HFF-Myc (cell line): ENCODE data around the gene NEB.

ENCODE experiments used
- DNase-seq: peaks from one replicate; pipeline ENCODE4 v3.0.0-alpha.2; 2011; ENCODE audit warnings: low read depth; ENCODE audit errors: extremely low read depth
- H3K4me3 ChIP-seq: replicated peaks from 2 replicates; pipeline ENCODE4 v1.5.1; 2011; ENCODE audit warnings: low read depth, mild to moderate bottlenecking, control low read depth, low read length
- TF ChIP-seq, protein P1 (sequence below): IDR thresholded peaks from 2 replicates; pipeline ENCODE4 v1.5.1; 2012; ENCODE audit warnings: mild to moderate bottlenecking, low read depth, low read length, control low read depth; ENCODE audit errors: missing control alignments

The NEB gene

DNA sequence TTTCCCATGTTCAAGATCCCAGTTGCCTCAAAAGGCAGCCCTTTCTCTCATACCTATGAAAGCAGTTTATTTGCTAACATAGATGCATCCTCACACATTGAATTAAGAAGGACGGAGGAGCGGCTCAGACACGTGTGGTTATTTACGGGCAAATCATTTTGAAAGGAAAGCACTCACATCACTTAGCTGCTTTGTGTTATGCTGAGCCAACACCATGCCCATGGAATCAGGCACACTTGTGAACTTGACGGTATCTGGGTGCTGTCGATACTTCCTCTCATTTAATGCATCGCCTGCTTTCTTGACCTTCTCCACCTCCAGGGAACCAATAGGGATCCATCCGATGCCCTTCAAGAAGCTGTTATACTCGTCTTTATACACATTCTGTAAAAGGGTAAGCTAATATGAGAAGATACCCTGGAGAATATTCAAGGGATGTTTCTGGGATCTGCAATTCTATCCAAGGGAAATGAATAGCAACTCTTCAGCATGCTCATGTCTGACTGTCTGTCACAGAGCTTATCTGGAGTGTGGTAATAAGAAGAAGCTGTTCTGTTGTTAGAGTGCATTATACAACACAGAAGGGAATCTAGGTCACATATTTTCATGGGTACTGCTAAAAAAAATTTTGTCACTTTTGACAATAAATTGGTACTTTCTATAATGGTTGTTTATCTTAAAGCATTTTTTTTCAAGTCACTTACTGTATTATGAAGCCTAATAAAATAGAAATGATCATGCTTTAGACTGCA is 63.3 kb downstream of the NEB start:
- no peak overlapping the region for H3K4me3 ChIP-seq
- no peak for DNase-seq
- TF ChIP-seq, protein P1, sequence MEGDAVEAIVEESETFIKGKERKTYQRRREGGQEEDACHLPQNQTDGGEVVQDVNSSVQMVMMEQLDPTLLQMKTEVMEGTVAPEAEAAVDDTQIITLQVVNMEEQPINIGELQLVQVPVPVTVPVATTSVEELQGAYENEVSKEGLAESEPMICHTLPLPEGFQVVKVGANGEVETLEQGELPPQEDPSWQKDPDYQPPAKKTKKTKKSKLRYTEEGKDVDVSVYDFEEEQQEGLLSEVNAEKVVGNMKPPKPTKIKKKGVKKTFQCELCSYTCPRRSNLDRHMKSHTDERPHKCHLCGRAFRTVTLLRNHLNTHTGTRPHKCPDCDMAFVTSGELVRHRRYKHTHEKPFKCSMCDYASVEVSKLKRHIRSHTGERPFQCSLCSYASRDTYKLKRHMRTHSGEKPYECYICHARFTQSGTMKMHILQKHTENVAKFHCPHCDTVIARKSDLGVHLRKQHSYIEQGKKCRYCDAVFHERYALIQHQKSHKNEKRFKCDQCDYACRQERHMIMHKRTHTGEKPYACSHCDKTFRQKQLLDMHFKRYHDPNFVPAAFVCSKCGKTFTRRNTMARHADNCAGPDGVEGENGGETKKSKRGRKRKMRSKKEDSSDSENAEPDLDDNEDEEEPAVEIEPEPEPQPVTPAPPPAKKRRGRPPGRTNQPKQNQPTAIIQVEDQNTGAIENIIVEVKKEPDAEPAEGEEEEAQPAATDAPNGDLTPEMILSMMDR = no peak

DNA sequence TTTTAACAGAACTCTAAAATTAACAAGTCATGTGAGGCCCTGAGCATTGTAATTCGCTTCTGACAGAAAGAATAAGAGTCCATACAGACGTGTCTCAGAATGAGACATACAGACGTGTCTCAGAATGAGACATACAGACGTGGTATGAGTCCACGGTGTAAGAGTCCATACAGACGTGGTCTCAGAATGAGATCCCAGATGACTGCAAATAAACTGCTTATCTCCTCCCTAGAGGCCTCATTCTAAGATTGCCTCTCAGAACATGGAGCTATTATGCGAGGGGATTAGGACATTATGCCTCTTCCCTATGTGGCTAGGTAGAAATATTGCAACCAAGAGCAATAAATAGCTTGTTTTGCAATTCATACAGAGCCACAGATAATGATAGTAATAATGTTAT is 63.9 kb downstream of the NEB start:
- H3K4me3 ChIP-seq = no peak overlapping the region
- DNase-seq = no peak
- TF ChIP-seq, protein P1 = no peak

DNA sequence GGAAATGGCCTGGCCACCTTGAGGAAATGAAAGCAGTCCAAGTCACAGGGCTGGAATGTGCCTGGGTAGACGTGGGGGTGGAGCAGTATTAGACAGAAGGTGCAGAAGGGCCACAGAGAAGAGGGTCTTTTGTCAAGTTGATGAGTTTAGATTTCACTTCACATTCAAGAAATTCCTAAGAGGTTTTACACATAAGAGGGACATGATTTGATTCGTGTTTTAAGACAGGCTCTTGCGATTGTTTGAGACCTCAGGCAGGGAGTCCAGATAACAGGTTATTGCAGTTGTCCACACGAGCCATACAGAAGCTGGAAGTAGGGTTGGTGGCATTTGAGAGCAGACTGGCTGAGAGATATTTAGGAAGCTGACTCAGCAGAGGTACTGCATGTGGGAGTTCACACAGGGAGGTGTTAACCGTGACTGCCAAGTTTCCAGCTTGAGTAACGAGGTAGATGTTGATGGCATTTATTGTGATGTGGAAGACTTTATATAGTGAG is 64.6 kb downstream of the NEB start:
- DNase-seq = no peak
- H3K4me3 ChIP-seq = no peak overlapping the region
- TF ChIP-seq, protein P1 = no peak

DNA sequence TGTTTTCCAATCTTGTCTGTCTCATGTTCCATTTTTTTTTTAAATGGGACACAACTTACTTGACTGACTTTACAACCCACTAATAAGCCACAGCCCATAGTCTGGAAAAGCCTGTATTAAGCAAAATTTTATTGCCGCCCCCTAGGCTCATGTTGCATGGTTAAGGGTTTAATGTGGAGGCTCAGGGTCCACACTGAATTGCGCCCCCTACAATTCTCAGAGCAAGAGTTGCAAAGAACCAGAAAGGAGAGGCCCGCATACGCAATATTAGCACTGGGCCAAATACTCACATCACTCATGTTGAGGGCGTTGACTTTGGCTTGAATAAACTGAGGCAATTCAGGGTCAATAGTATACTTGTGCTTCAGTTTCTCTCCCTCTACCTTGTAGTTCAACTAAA is 65.5 kb downstream of the NEB start:
- DNase-seq = no peak
- TF ChIP-seq, protein P1 = no peak
- no peak overlapping the region for H3K4me3 ChIP-seq

DNA sequence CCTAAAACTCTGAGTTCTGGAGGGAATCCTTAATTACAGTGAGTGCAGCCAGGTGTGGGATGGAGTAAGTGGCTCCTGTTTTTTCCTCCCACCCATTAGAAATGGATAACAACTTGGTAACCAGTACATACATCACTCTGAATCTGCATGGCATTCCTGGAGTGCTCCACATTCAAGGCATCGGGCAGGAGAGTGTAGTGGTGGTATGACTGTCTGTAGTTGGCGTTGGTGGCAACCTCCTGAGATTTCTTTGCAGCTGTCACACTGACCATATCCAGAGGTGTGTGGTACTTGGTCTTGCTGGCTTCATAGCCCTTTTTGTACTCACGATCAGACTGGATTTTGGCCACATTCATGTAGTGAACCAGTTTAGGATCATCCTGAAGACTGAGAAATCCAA is 68.3 kb downstream of the NEB start:
- no peak overlapping the region for H3K4me3 ChIP-seq
- DNase-seq = no peak
- TF ChIP-seq, protein P1 = no peak

DNA sequence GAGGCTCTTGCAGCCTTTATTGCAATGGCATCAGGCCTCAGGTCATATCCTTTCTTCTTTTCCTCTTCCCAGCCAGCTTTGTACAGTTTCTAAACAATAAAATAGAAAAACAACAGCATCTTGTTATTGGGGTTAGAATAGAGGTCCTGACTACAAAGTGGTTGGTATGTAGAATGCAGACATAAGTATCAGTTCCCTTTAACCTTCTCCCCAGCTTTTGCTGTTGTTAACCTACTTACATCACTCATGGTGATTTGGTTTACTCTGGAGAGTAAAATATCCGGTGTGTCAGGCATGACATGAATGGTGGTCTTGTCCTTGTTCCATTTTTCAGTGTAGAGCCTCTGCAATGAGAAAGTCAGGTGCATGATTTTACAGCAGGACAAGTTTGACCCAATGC is 69.8 kb downstream of the NEB start:
- no peak for DNase-seq
- no peak overlapping the region for H3K4me3 ChIP-seq
- TF ChIP-seq, protein P1 = no peak
